Measurements from ENCODE around the gene AGTPBP1. TPM values are rescaled to one million over a fixed set of nuclear protein-coding genes. Genes with fewer than 3 reads are reported as not detected.

AGTPBP1 gene
- total RNA-seq, 1 experiment from 2014 or later, result 6.4 TPM

GRCh38 chr9:85534340-85534739, 207.4 kb downstream of the AGTPBP1 start:
- no peak for DNase-seq (ENCODE audit: low spot score)

GRCh38 chr9:85533538-85533937, 208.2 kb downstream of the AGTPBP1 start:
- DNase-seq (ENCODE audit: low spot score), result no peak

- DNase-seq (ENCODE audit: low spot score), result no peak
Measured at GRCh38 chr9:85530721-85531120, 211.0 kb downstream of the AGTPBP1 start.

- no peak for DNase-seq (ENCODE audit: low spot score)
Measured at GRCh38 chr9:85528607-85529006, 213.1 kb downstream of the AGTPBP1 start.

- no peak for DNase-seq (ENCODE audit: low spot score)
Measured at GRCh38 chr9:85528142-85528541, 213.6 kb downstream of the AGTPBP1 start.

- DNase-seq (ENCODE audit: low spot score), result no peak
Measured at GRCh38 chr9:85527331-85528020, 214.3 kb downstream of the AGTPBP1 start.

GRCh38 chr9:85524531-85524930, 217.2 kb downstream of the AGTPBP1 start:
- DNase-seq (ENCODE audit: low spot score), result no peak

GRCh38 chr9:85523202-85523601, 218.6 kb downstream of the AGTPBP1 start:
- no peak for DNase-seq (ENCODE audit: low spot score)

- no peak for DNase-seq (ENCODE audit: low spot score)
Measured at GRCh38 chr9:85522459-85523092, 219.2 kb downstream of the AGTPBP1 start.

- DNase-seq (ENCODE audit: low spot score), result no peak
Measured at GRCh38 chr9:85521371-85522197, 220.2 kb downstream of the AGTPBP1 start.

GRCh38 chr9:85516976-85517637, 224.6 kb downstream of the AGTPBP1 start:
- peak; percentile 9 for DNase-seq (ENCODE audit: low spot score)

- DNase-seq (ENCODE audit: low spot score), result no peak
Measured at GRCh38 chr9:85516455-85516854, 225.3 kb downstream of the AGTPBP1 start.

- no peak for DNase-seq (ENCODE audit: low spot score)
Measured at GRCh38 chr9:85515021-85515420, 226.7 kb downstream of the AGTPBP1 start.

- no peak for DNase-seq (ENCODE audit: low spot score)
Measured at GRCh38 chr9:85514256-85514655, 227.5 kb downstream of the AGTPBP1 start.

- DNase-seq (ENCODE audit: low spot score), result no peak
Measured at GRCh38 chr9:85511746-85512145, 230.0 kb downstream of the AGTPBP1 start.

GRCh38 chr9:85510830-85511504, 230.8 kb downstream of the AGTPBP1 start:
- DNase-seq (ENCODE audit: low spot score), result no peak

GRCh38 chr9:85508616-85509015, 233.1 kb downstream of the AGTPBP1 start:
- DNase-seq (ENCODE audit: low spot score), result no peak

GRCh38 chr9:85505612-85506011, 236.1 kb downstream of the AGTPBP1 start:
- DNase-seq (ENCODE audit: low spot score), result no peak

- DNase-seq (ENCODE audit: low spot score), result no peak
Measured at GRCh38 chr9:85502815-85503655, 238.7 kb downstream of the AGTPBP1 start.

GRCh38 chr9:85501882-85502281, 239.9 kb downstream of the AGTPBP1 start:
- DNase-seq (ENCODE audit: low spot score), result no peak

GRCh38 chr9:85501456-85501855, 240.3 kb downstream of the AGTPBP1 start:
- no peak for DNase-seq (ENCODE audit: low spot score)
